SH-SY5Y (cell line): ENCODE measurements around the gene TPCN1.

Experiments
- GATA2 ChIP-seq: IDR thresholded peaks from 2 replicates; pipeline ENCODE4 v1.6.1; 2011; ENCODE audit warnings: mild to moderate bottlenecking, low read depth, low read length
- GATA3 ChIP-seq: IDR thresholded peaks from 2 replicates; pipeline ENCODE4 v1.6.1; 2011; ENCODE audit warnings: low read depth, mild to moderate bottlenecking, low read length, moderate library complexity

DNA sequence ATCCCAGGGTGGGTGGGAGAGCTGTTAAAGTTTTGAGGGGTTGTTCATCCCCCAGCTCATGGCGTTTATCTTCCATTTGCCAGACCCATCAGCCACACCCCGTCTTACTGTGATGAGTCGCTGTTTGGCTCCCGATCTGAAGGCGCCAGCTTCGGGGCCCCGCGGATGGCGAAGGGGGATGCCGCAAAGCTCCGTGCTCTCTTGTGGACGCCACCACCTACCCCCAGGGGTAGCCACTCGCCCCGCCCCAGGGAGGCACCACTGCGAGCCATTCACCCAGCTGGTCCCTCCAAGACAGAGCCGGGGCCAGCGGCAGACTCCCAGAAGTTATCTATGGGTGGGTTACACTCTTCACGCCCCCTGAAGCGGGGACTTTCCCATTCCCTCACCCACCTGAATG lies 30.0 kb upstream of the TPCN1 start:
- TF ChIP-seq GATA2 (no peak), GATA3 (no peak)
